Transverse colon (tissue), 4 donors: ENCODE measurements around the gene FAM174C.

Source experiments
- CTCF ChIP-seq, 5 experiments: fragments of 200-600 bp in 3 of 5; fragments of 450-650 bp in 2 of 5; sonication (generic) in 3 of 5; IDR thresholded peaks; 1 replicate in 2 of 5; 2 replicates in 3 of 5; pipeline ENCODE4 v1.5.1; 2016 to 2017; ENCODE audit warnings: antibody characterized with exemption in 5 of 5, inconsistent platforms in 3 of 5, mild to moderate bottlenecking in 2 of 5, moderate library complexity in 1 of 5
- POLR2A ChIP-seq: fragments of 450-650 bp; IDR thresholded peaks from one replicate; pipeline ENCODE4 v1.6.1; 2016; ENCODE audit warnings: antibody characterized with exemption, mild to moderate bottlenecking, moderate library complexity
- POLR2AphosphoS5 ChIP-seq, 3 donors: sonication (generic); formaldehyde crosslinking; IDR thresholded peaks; one replicate each; pipeline ENCODE4 v1.6.1; 2016; ENCODE audit warnings: antibody characterized with exemption in 3 of 3

GRCh38 chr19:1291761-1292418, 16.6 kb downstream of the FAM174C start:
- TF ChIP-seq CTCF (IDR thresholded peaks at IDR 0.05): no peak
- TF ChIP-seq POLR2AphosphoS5 (IDR thresholded peaks at IDR 0.05): no peak
- TF ChIP-seq POLR2A: no peak
